ENCODE data around the gene CREB1. TPM values are rescaled to one million over a fixed set of nuclear protein-coding genes. Genes with fewer than 3 reads are reported as not detected.
A peak's percentile ranks its signal among the peaks of the same experiment; 100 is the strongest.

The CREB1 gene
- 160 and 164 TPM in 2 replicates for total RNA-seq (2013; cell fraction: nucleolus; rRNA removed)
- 40.4 and 40.8 TPM in 2 replicates for total RNA-seq (2014; rRNA removed)
- total RNA-seq (2014; rRNA removed; fragmentation: Illumina TruSeq; extraction: Trizol), result 35.7 and 36.0 TPM in 2 replicates
- total RNA-seq (2021), result 66.8 and 69.7 TPM in 2 replicates
- polyA plus RNA-seq (2011; ENCODE audit: low read depth), result 13.7 TPM
- 58.1 and 76.9 TPM in 2 replicates for polyA plus RNA-seq (2011; rRNA removed)
- 46.3 and 65.0 TPM in 2 replicates for polyA plus RNA-seq (2011; cell fraction: cytosol; rRNA removed)
- polyA plus RNA-seq (2011; cell fraction: nucleus; rRNA removed), result 37.1 and 53.4 TPM in 2 replicates
- polyA plus RNA-seq (2012), result 22.2 and 23.7 TPM in 2 replicates
- 63.5 and 76.6 TPM in 2 replicates for polyA plus RNA-seq (2014; fragmentation: Illumina TruSeq; extraction: Trizol)
- polyA plus RNA-seq (2014; fragmentation: Nextera tagmentation; extraction: Ambion mirVana), result 10 to 100 TPM; 13.4 to 22.2 TPM
- 33.2 and 35.5 TPM in 2 replicates for polyA plus RNA-seq (2014; rRNA removed)
- polyA plus RNA-seq (2016; fragmentation: Nextera tagmentation; extraction: Ambion mirVana), result 10 to 100 TPM; 38.6 to 44.2 TPM
- 131 and 175 TPM in 2 replicates for polyA minus RNA-seq (2011; rRNA and poly(A)+ RNA removed)
- polyA minus RNA-seq (2011; cell fraction: cytosol; rRNA and poly(A)+ RNA removed), result 35.4 and 42.6 TPM in 2 replicates
- 56.5 and 67.9 TPM in 2 replicates for polyA minus RNA-seq (2011; cell fraction: nucleus; rRNA and poly(A)+ RNA removed)
- Bru-seq, nascent RNA, result percentile 94 among the genes with signal in this experiment
- percentile 87 among the genes with signal in this experiment for BruChase-seq, experiment 1, labeled RNA remaining after a 6-hour chase
- BruChase-seq, experiment 2, labeled RNA remaining after a 2-hour chase, result percentile 91 among the genes with signal in this experiment
- long read RNA-seq, experiment 1, full-length matches to known transcripts, result 25 of 30 reads
- long read RNA-seq, experiment 1, partial matches to known transcripts, result 1 of 30 reads
- long read RNA-seq, experiment 1, other reads (novel, unspliced or antisense), result 4 of 30 reads
- long read RNA-seq, experiment 2, full-length matches to known transcripts, result 159 of 215 reads
- long read RNA-seq, experiment 2, partial matches to known transcripts, result 17 of 215 reads
- long read RNA-seq, experiment 2, other reads (novel, unspliced or antisense), result 39 of 215 reads

- RAD21 ChIA-PET (ENCODE audit: unreplicated experiment), result interaction anchor here (0.6 to 6.5 kb wide), 10 partner anchors 23 to 364 kb away, joined by 3 to 51 read pairs (median 4); partner anchors contain the start of genes CCNYL1, KLF7 and METTL21A
- BruUV-seq (replicated peaks), result no TSS peak
- ATAC-seq (peak; percentile 87), FAIRE-seq (peak; percentile 84), DNase-seq (ENCODE audit: low read depth, low spot score) (peak; percentile 93)
- SMC1A ChIA-PET (ENCODE audit: uncharacterized antibody, unreplicated experiment), result interaction anchor here (1.0 to 2.8 kb wide), 8 partner anchors 9 to 192 kb away, joined by 3 to 20 read pairs (median 6); partner anchors contain the start of gene METTL21A
- H3K27ac ChIP-seq (ENCODE audit: control insufficient read depth, insufficient read depth), result peak within 1 kb of the TSS; percentile 99
- H3K4me1 ChIP-seq (ENCODE audit: control insufficient read depth, insufficient read depth, low read length), result peaks cover 26% of the 10 kb centered on the region
- in situ Hi-C loops (cut with MboI) (no loop called here), intact Hi-C loops (cut with micrococcal nuclease; ENCODE audit: unreplicated experiment) (loop anchor here (1.0 to 10.0 kb wide), 7 partner anchors 27 to 735 kb away; partner anchors contain the start of genes CCNYL1, METTL21A and PIKFYVE)
- no peaks in the 10 kb centered on the region for H4K20me1 ChIP-seq (ENCODE audit: control insufficient read depth, insufficient read depth)
- H3K4me3 ChIP-seq, result peak within 1 kb of the TSS; percentile 97
- H3K9me3 ChIP-seq (replicated peaks; ENCODE audit: control insufficient read depth, insufficient read depth, low read length), result no peaks in the 10 kb centered on the region
- peak within 1 kb of the TSS; percentile 94 for H3K9ac ChIP-seq (ENCODE audit: control insufficient read depth, insufficient read depth, low read length)
- POLR2A ChIA-PET, result interaction anchor here (0.6 to 3.4 kb wide), 19 partner anchors 9 to 363 kb away, joined by 3 to 40 read pairs (median 5); partner anchors contain the start of genes CCNYL1, KLF7 and METTL21A
- under 1% methylated on average over 83 of the region's 92 CpGs for WGBS (ENCODE audit: insufficient coverage, insufficient replicate concordance, low lambda C conversion rate, missing lambda C conversion rate)
- H3K36me3 ChIP-seq (ENCODE audit: control insufficient read depth in 2 of 2, insufficient read depth in 2 of 2, low read length in 1 of 2), result no peaks in the 10 kb centered on the region
- CTCF ChIA-PET, result interaction anchor here (0.6 to 2.4 kb wide), 8 partner anchors 25 to 457 kb away, joined by 3 to 9 read pairs (median 4); partner anchors contain the start of gene METTL21A
- peak within 1 kb of the TSS; percentile 93 for H3K4me2 ChIP-seq (ENCODE audit: control insufficient read depth, insufficient read depth)
- H3K79me2 ChIP-seq (ENCODE audit: control insufficient read depth, insufficient read depth, low read length), result peaks cover 57% of the 10 kb centered on the region
- no peaks in the 10 kb centered on the region for H3K27me3 ChIP-seq (replicated peaks in 1 of 2; ENCODE audit: control insufficient read depth in 2 of 2, insufficient read depth in 2 of 2, low read length in 1 of 2)
- peak within 1 kb of the TSS; percentile 66 for H2AFZ ChIP-seq (ENCODE audit: control insufficient read depth, low read depth, low read length)
- TF ChIP-seq SMARCA5 (IDR thresholded peaks at IDR 0.05) (peak; percentile 88), ZNF207 (IDR thresholded peaks at IDR 0.05; ENCODE audit: borderline replicate concordance) (peak; percentile 85), HDGF (IDR thresholded peaks at IDR 0.05) (peak; percentile 63), ASH2L (IDR thresholded peaks at IDR 0.05; ENCODE audit: borderline replicate concordance, low read depth) (no peak), TBL1XR1 (IDR thresholded peaks at IDR 0.05; ENCODE audit: low read depth, low read length) (peak; percentile 67), POLR2A (IDR thresholded peaks at IDR 0.05; ENCODE audit: low read depth, low read length) (peak; percentile 94), GATAD2B (conservative IDR thresholded peaks at IDR 0.05; ENCODE audit: low read depth) (peak; percentile 98), FOXM1 (IDR thresholded peaks at IDR 0.05; ENCODE audit: low read depth, low read length) (peak; percentile 76), IRF5 (IDR thresholded peaks at IDR 0.05; ENCODE audit: borderline replicate concordance) (peak; percentile 6; the same call in 1 of the 2 replicates), MTA3 (IDR thresholded peaks at IDR 0.05; ENCODE audit: borderline replicate concordance, low read length) (no peak; the same call in 1 of the 2 replicates), KDM1A (IDR thresholded peaks at IDR 0.05; ENCODE audit: borderline replicate concordance) (no peak), MYB (IDR thresholded peaks at IDR 0.05; ENCODE audit: borderline replicate concordance, low read depth, low read length) (no peak), BRCA1 (IDR thresholded peaks at IDR 0.05; ENCODE audit: low read depth, low read length) (no peak), ZZZ3 (IDR thresholded peaks at IDR 0.05; ENCODE audit: control insufficient read depth, insufficient read length, low read depth) (no peak), PKNOX1 (IDR thresholded peaks at IDR 0.05) (peak; percentile 89), POU2F2 (IDR thresholded peaks at IDR 0.05; ENCODE audit: borderline replicate concordance, low read depth, low read length) (peak; percentile 85), ZNF24 (IDR thresholded peaks at IDR 0.05) (peak; percentile 19; the same call in 1 of the 2 replicates)
These were observed at the start of gene CREB1 for GRCh38 chr2:207529330-207530159. Gene CREB1, plus strand, starts transcription at chr2:207529962. Its CDS starts 25,674 bp downstream, at chr2:207555636.
